GDM1 (cell line): Measurements from ENCODE around the gene TPH1.
"Not testable (repeated sequence)": the region's sequence is repeated elsewhere in the genome, so short reads cannot be mapped to it uniquely, and the experiment has no call there.

Source experiments
- DNase-seq: peaks from one replicate; lab custom pipeline; 2025; lab: John Stamatoyannopoulos, UW

Gene TPH1

GRCh38 chr11:18022419-18022818 lies 23.6 kb downstream of the TPH1 start:
- DNase-seq, result no peak

GRCh38 chr11:18019650-18020049 lies 26.4 kb downstream of the TPH1 start:
- no peak for DNase-seq

GRCh38 chr11:18016789-18017188 lies 29.3 kb downstream of the TPH1 start:
- DNase-seq, result no peak

GRCh38 chr11:18014876-18015275 lies 31.2 kb downstream of the TPH1 start:
- no peak for DNase-seq

GRCh38 chr11:18013790-18014507 lies 32.1 kb downstream of the TPH1 start:
- DNase-seq, result no peak

- DNase-seq, result peak; percentile 90
Observed at GRCh38 chr11:18012906-18013781, 32.9 kb downstream of the TPH1 start, which contains the start of gene SERGEF. TSS of gene SERGEF (minus strand) at chr11:18013047. CDS start at chr11:18013010, 37 bp downstream.

- no peak for DNase-seq
Observed at GRCh38 chr11:18012122-18012905, 33.8 kb downstream of the TPH1 start.

GRCh38 chr11:18011633-18012032 lies 34.4 kb downstream of the TPH1 start:
- no peak for DNase-seq

- DNase-seq, result no peak
Observed at GRCh38 chr11:18010977-18011586, 35.0 kb downstream of the TPH1 start.

- no peak for DNase-seq
Observed at GRCh38 chr11:18010121-18010670, 35.9 kb downstream of the TPH1 start.

- no peak for DNase-seq
Observed at GRCh38 chr11:18005376-18006129, 40.5 kb downstream of the TPH1 start.

GRCh38 chr11:18001191-18001590 lies 44.9 kb downstream of the TPH1 start:
- no peak for DNase-seq

GRCh38 chr11:18000760-18001159 lies 45.3 kb downstream of the TPH1 start:
- no peak for DNase-seq

GRCh38 chr11:18000128-18000527 lies 45.9 kb downstream of the TPH1 start:
- DNase-seq, result not testable (repeated sequence)
